SK-N-SH treated with all-trans-retinoic acid at 6 μM for 48 hours (cell line): ENCODE results near the gene ENTPD1.

Experiments
- ATAC-seq: fragments of 200-7000 bp; cut with Tn5 transposase; 3 replicates; pipeline ENCODE4 v1.9.1; 2020; ENCODE audit warnings: mild to moderate bottlenecking, moderate library complexity
- ARNTL ChIP-seq: fragments of 450-650 bp; formaldehyde crosslinking; IDR thresholded peaks from 2 replicates; pipeline ENCODE4 v1.5.0; 2020; ENCODE audit warnings: low read depth, mild to moderate bottlenecking, moderate library complexity, borderline replicate concordance
- BACH2 ChIP-seq: fragments of 250-450 bp; sonication (Bioruptor Pico); IDR thresholded peaks from 2 replicates; pipeline ENCODE4 v1.9.0; 2021; ENCODE audit warnings: mild to moderate bottlenecking, borderline replicate concordance
- CSDC2 ChIP-seq: fragments of 250-450 bp; sonication (Bioruptor Pico); IDR thresholded peaks from 2 replicates; pipeline ENCODE4 v1.5.0; 2020; ENCODE audit warnings: mild to moderate bottlenecking, moderate library complexity
- ESRRG ChIP-seq: fragments of 250-450 bp; sonication (Bioruptor Pico); IDR thresholded peaks from 2 replicates; pipeline ENCODE4 v1.6.1; 2021; ENCODE audit warnings: mild to moderate bottlenecking
- GLIS3 ChIP-seq: fragments of 250-450 bp; sonication (Bioruptor Pico); IDR thresholded peaks from 2 replicates; pipeline ENCODE4 v1.5.0; 2020; ENCODE audit warnings: mild to moderate bottlenecking, moderate library complexity
- ISL1 ChIP-seq: fragments of 250-450 bp; sonication (Bioruptor Pico); IDR thresholded peaks from 2 replicates; pipeline ENCODE4 v2.1.2; 2022; ENCODE audit warnings: mild to moderate bottlenecking, moderate library complexity
- OSR1 ChIP-seq: fragments of 250-450 bp; sonication (Bioruptor Pico); IDR thresholded peaks from 2 replicates; pipeline ENCODE4 v1.8.0; 2022; ENCODE audit warnings: moderate library complexity, mild to moderate bottlenecking, inconsistent platforms
- PPARA ChIP-seq: fragments of 250-450 bp; sonication (Bioruptor Pico); IDR thresholded peaks from 2 replicates; pipeline ENCODE4 v1.5.0; 2020; ENCODE audit warnings: mild to moderate bottlenecking, borderline replicate concordance
- RARB ChIP-seq: fragments of 250-450 bp; sonication (Bioruptor Pico); IDR thresholded peaks from 2 replicates; pipeline ENCODE4 v1.8.0; 2021; ENCODE audit warnings: mild to moderate bottlenecking, moderate library complexity
- SNAI2 ChIP-seq: fragments of 250-450 bp; sonication (Bioruptor Pico); IDR thresholded peaks from 2 replicates; pipeline ENCODE4 v1.5.0; 2020; ENCODE audit warnings: mild to moderate bottlenecking, moderate library complexity
- TCF4 ChIP-seq: fragments of 250-450 bp; sonication (Bioruptor Pico); IDR thresholded peaks from 2 replicates; pipeline ENCODE4 v1.8.0; 2021; ENCODE audit warnings: mild to moderate bottlenecking, moderate library complexity, borderline replicate concordance
- TOX ChIP-seq: fragments of 250-450 bp; sonication (Bioruptor Pico); IDR thresholded peaks from 2 replicates; pipeline ENCODE4 v1.8.0; 2021; ENCODE audit warnings: mild to moderate bottlenecking, moderate library complexity, borderline replicate concordance
- ZC3H10 ChIP-seq: fragments of 250-450 bp; sonication (Bioruptor Pico); IDR thresholded peaks from 2 replicates; pipeline ENCODE4 v1.5.1; 2021; ENCODE audit warnings: mild to moderate bottlenecking, moderate library complexity
- ZNF565 ChIP-seq: fragments of 450-650 bp; formaldehyde crosslinking; conservative IDR thresholded peaks from 2 replicates; pipeline ENCODE4 v1.5.0; 2020; ENCODE audit warnings: low read depth, mild to moderate bottlenecking, moderate library complexity
- ZNF70 ChIP-seq: fragments of 450-650 bp; formaldehyde crosslinking; IDR thresholded peaks from 2 replicates; pipeline ENCODE4 v1.5.0; 2020; ENCODE audit warnings: mild to moderate bottlenecking, moderate library complexity
- ZNF8 ChIP-seq: fragments of 450-650 bp; formaldehyde crosslinking; IDR thresholded peaks from 2 replicates; pipeline ENCODE4 v1.5.0; 2020; ENCODE audit warnings: mild to moderate bottlenecking, moderate library complexity
- TF ChIP-seq, protein P1 (sequence below): fragments of 250-450 bp; sonication (Bioruptor Pico); IDR thresholded peaks from 2 replicates; pipeline ENCODE4 v1.8.0; 2021; ENCODE audit warnings: low read depth, mild to moderate bottlenecking, moderate library complexity, borderline replicate concordance
- TF ChIP-seq, protein P2 (sequence below): fragments of 250-450 bp; sonication (Bioruptor Pico); IDR thresholded peaks from 2 replicates; pipeline ENCODE4 v1.8.0; 2020; ENCODE audit warnings: mild to moderate bottlenecking, moderate library complexity, borderline replicate concordance
- TF ChIP-seq, protein P3 (sequence below): fragments of 250-450 bp; sonication (Bioruptor Pico); IDR thresholded peaks from 2 replicates; pipeline ENCODE4 v1.5.1; 2020; ENCODE audit warnings: low read depth, mild to moderate bottlenecking, moderate library complexity
- TF ChIP-seq, protein P4 (sequence below): fragments of 250-450 bp; sonication (Bioruptor Pico); IDR thresholded peaks from 2 replicates; pipeline ENCODE4 v1.5.1; 2021; ENCODE audit warnings: mild to moderate bottlenecking, moderate library complexity
- TF ChIP-seq, protein P5 (sequence below): fragments of 250-450 bp; sonication (Bioruptor Pico); IDR thresholded peaks from 2 replicates; pipeline ENCODE4 v1.5.0; 2020; ENCODE audit warnings: mild to moderate bottlenecking, moderate library complexity

The ENTPD1 gene

GRCh38 chr10:95815701-95816240 lies 59.8 kb downstream of the ENTPD1 start:
- no peak for ATAC-seq

DNA sequence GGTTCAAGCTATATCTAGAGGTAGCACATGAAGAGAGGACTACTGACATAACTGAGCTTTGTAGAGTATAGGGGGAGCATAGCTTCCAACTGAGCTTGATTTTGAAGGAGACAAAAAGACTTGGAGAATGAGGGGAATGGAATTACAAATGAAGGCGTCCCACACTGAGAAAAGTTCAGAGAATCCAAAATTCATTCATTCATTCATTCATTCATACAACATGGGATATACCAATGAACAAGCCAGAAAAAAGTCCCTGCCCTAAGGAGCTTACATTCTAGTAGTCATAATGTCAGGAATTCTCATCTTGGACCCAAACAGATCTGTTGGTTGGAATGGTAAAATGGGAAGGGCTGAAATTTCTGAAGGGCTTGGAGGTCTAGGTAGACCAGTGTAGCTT lies 62.0 kb downstream of the ENTPD1 start:
- TF ChIP-seq RARB (CRISPR knock-in tag) (no peak), ESRRG (CRISPR knock-in tag) (no peak), TCF4 (no peak), ZNF8 (CRISPR knock-in tag) (no peak), GLIS3 (no peak), TOX (CRISPR knock-in tag) (no peak), ZNF70 (no peak), SNAI2 (CRISPR knock-in tag) (no peak), PPARA (CRISPR knock-in tag) (no peak), CSDC2 (CRISPR knock-in tag) (no peak), BACH2 (no peak), ZC3H10 (CRISPR knock-in tag) (no peak), ISL1 (CRISPR knock-in tag) (no peak)
- TF ChIP-seq, protein P1, sequence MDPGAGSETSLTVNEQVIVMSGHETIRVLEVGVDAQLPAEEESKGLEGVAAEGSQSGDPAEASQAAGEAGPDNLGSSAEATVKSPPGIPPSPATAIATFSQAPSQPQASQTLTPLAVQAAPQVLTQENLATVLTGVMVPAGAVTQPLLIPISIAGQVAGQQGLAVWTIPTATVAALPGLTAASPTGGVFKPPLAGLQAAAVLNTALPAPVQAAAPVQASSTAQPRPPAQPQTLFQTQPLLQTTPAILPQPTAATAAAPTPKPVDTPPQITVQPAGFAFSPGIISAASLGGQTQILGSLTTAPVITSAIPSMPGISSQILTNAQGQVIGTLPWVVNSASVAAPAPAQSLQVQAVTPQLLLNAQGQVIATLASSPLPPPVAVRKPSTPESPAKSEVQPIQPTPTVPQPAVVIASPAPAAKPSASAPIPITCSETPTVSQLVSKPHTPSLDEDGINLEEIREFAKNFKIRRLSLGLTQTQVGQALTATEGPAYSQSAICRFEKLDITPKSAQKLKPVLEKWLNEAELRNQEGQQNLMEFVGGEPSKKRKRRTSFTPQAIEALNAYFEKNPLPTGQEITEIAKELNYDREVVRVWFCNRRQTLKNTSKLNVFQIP (CRISPR knock-in tag) = no peak
- TF ChIP-seq, protein P2, sequence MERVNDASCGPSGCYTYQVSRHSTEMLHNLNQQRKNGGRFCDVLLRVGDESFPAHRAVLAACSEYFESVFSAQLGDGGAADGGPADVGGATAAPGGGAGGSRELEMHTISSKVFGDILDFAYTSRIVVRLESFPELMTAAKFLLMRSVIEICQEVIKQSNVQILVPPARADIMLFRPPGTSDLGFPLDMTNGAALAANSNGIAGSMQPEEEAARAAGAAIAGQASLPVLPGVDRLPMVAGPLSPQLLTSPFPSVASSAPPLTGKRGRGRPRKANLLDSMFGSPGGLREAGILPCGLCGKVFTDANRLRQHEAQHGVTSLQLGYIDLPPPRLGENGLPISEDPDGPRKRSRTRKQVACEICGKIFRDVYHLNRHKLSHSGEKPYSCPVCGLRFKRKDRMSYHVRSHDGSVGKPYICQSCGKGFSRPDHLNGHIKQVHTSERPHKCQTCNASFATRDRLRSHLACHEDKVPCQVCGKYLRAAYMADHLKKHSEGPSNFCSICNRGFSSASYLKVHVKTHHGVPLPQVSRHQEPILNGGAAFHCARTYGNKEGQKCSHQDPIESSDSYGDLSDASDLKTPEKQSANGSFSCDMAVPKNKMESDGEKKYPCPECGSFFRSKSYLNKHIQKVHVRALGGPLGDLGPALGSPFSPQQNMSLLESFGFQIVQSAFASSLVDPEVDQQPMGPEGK (CRISPR knock-in tag) = no peak
- TF ChIP-seq, protein P3, sequence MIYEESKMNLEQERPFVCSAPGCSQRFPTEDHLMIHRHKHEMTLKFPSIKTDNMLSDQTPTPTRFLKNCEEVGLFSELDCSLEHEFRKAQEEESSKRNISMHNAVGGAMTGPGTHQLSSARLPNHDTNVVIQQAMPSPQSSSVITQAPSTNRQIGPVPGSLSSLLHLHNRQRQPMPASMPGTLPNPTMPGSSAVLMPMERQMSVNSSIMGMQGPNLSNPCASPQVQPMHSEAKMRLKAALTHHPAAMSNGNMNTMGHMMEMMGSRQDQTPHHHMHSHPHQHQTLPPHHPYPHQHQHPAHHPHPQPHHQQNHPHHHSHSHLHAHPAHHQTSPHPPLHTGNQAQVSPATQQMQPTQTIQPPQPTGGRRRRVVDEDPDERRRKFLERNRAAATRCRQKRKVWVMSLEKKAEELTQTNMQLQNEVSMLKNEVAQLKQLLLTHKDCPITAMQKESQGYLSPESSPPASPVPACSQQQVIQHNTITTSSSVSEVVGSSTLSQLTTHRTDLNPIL = no peak
- TF ChIP-seq, protein P4, sequence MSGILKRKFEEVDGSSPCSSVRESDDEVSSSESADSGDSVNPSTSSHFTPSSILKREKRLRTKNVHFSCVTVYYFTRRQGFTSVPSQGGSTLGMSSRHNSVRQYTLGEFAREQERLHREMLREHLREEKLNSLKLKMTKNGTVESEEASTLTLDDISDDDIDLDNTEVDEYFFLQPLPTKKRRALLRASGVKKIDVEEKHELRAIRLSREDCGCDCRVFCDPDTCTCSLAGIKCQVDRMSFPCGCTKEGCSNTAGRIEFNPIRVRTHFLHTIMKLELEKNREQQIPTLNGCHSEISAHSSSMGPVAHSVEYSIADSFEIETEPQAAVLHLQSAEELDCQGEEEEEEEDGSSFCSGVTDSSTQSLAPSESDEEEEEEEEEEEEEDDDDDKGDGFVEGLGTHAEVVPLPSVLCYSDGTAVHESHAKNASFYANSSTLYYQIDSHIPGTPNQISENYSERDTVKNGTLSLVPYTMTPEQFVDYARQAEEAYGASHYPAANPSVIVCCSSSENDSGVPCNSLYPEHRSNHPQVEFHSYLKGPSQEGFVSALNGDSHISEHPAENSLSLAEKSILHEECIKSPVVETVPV = no peak
- no peak for ATAC-seq

More at GRCh38 chr10:95815701-95816240, 59.8 kb downstream of the ENTPD1 start:
- TF ChIP-seq, protein P5, sequence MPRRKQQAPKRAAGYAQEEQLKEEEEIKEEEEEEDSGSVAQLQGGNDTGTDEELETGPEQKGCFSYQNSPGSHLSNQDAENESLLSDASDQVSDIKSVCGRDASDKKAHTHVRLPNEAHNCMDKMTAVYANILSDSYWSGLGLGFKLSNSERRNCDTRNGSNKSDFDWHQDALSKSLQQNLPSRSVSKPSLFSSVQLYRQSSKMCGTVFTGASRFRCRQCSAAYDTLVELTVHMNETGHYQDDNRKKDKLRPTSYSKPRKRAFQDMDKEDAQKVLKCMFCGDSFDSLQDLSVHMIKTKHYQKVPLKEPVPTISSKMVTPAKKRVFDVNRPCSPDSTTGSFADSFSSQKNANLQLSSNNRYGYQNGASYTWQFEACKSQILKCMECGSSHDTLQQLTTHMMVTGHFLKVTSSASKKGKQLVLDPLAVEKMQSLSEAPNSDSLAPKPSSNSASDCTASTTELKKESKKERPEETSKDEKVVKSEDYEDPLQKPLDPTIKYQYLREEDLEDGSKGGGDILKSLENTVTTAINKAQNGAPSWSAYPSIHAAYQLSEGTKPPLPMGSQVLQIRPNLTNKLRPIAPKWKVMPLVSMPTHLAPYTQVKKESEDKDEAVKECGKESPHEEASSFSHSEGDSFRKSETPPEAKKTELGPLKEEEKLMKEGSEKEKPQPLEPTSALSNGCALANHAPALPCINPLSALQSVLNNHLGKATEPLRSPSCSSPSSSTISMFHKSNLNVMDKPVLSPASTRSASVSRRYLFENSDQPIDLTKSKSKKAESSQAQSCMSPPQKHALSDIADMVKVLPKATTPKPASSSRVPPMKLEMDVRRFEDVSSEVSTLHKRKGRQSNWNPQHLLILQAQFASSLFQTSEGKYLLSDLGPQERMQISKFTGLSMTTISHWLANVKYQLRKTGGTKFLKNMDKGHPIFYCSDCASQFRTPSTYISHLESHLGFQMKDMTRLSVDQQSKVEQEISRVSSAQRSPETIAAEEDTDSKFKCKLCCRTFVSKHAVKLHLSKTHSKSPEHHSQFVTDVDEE (CRISPR knock-in tag) = no peak
- TF ChIP-seq OSR1 (CRISPR knock-in tag) = no peak
- no peak for TF ChIP-seq GLIS3
- TF ChIP-seq, protein P4 = no peak
- no peak for TF ChIP-seq ESRRG (CRISPR knock-in tag)
- TF ChIP-seq ZNF8 (CRISPR knock-in tag) = no peak
- no peak for TF ChIP-seq CSDC2 (CRISPR knock-in tag)
- TF ChIP-seq BACH2 = no peak
- TF ChIP-seq, protein P2 (CRISPR knock-in tag) = no peak
- TF ChIP-seq TOX (CRISPR knock-in tag) = no peak
- TF ChIP-seq, protein P3 = no peak
- no peak for TF ChIP-seq ZC3H10 (CRISPR knock-in tag)
- TF ChIP-seq ZNF565 (CRISPR knock-in tag) = no peak
- no peak for TF ChIP-seq PPARA (CRISPR knock-in tag)
- TF ChIP-seq ARNTL (CRISPR knock-in tag) = no peak
